T47D (cell line): ENCODE measurements around the gene SAMD4B.
"Not testable (repeated sequence)": the region's sequence is repeated elsewhere in the genome, so short reads cannot be mapped to it uniquely, and the experiment has no call there.

Source experiments
- DNase-seq, 2 experiments: peaks; one replicate each; pipeline versions ENCODE4 v3.0.0 to v3.0.0-alpha.2; 2011 to 2012; ENCODE audit warnings: low read depth in 1 of 2, low spot score in 1 of 2
- JUND ChIP-seq: IDR thresholded peaks from 2 replicates; pipeline ENCODE4 v1.6.1; 2012; ENCODE audit warnings: low read depth
- in situ Hi-C: cut with HindIII; loops from 2 replicates; pipeline ENCODE4 v1.10.0; 2016; ENCODE audit warnings: low sequenced_read_pairs, low pct_unique_long_range_greater_than_20kb

SAMD4B gene

DNA sequence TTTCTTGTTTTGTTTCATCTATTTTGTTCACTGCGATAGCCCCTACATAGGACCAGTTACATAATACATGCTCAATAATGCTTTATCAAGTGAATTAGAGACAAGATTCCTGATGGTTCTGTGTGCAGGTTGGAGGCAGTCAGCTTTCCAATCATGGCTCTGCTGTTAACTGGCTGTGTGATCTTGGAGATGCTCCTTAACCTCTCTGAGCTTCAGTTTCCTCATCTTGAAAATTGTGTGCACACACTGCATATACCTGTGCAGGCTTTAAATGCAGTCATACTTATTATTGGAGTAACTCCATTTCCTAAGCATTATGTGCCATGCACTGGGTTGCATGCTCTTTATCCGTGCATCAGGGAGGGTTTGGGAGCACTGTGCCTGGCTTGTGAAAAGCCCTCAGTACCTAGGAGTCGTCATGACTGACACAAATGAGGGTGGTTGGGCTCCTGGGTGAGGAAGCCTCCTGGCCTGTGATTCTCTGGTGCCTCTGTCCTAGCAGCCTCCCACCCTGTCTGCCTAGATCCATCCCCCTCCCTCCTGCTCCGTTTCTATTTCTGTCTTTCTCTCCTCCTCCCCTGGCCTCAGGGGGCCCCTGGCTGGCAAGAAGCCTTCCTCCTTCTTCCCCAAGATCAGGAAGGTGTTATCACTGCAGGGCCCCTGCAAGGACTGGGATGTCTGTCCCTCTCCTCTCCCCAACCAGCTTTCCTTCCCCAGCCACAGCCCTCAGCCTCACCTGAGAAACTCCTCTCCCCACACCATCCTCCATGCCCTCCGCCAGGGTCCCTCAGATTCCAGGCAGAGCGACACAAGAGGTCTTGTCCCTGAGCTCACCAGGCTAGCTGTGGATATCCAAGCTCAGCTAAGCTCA is 37.3 kb upstream of the SAMD4B start:
- in situ Hi-C loops, result no loop called here

DNA sequence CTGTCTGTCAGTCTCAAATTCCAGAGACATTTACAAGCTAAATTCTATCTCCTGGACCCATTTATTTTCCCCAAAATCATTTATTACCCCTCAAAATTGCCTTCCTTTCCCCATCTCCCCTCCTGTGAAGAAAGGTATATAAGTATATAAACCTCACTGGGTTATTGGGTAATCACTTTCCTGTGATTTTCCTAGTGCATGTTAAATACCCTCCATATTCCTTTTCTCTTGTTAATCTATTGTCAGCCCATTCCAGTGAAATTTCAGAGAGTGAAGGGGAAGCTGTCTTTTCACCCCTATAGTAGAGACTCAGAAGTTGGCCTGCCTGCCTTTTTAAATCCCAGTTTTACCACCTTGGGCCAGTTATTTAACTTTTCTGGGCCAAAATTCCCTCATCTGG is 36.1 kb upstream of the SAMD4B start:
- in situ Hi-C loops, result no loop called here
- TF ChIP-seq JUND, result no peak
- DNase-seq, result no peak

More for the DNA sequence above, 37.3 kb upstream of the SAMD4B start:
- no peak for TF ChIP-seq JUND
- no peak for DNase-seq

DNA sequence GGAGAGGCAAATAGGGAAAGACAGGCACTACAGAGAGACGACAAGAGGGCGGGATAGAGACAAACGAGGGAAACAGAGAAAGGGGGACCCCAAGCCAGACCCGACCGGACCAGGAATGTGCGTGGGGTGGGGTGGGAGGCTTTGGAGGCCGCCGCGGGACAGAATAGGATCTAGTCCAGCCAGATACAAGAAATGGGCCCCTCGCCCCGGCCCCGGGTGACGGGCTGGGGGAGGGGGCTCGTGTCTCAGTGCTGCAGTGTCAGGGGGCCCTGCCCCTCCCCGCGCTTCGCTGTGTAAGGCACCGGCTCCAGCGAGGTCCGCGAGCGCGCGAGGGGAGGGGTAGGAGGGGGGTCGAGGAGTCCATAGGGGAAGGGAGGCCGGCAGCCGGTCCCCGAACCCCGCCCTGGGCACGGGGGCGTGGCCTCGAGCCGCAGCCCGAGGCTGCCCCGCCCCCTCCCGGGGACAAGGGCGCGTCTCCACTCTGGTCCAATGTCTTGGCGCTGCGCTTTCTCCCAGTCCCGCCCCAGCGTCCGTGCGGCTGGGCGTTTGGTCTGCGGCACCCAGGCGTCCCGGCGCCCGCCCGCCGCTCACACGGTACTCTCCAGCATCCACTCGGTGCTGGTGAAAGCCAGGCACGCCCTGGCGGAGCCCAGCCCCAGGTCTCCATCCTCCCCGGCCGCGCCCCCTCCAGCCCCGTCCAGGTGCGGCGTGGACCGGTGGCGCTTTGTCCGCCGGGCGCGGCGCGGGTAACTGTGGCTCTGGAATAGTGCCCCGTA is 35.0 kb upstream of the SAMD4B start:
- no peak for TF ChIP-seq JUND
- no peak for DNase-seq
- in situ Hi-C loops, result no loop called here

GRCh38 chr19:39307822-39308530 is 34.2 kb upstream of the SAMD4B start:
- no peak for DNase-seq
- in situ Hi-C loops, result no loop called here

DNA sequence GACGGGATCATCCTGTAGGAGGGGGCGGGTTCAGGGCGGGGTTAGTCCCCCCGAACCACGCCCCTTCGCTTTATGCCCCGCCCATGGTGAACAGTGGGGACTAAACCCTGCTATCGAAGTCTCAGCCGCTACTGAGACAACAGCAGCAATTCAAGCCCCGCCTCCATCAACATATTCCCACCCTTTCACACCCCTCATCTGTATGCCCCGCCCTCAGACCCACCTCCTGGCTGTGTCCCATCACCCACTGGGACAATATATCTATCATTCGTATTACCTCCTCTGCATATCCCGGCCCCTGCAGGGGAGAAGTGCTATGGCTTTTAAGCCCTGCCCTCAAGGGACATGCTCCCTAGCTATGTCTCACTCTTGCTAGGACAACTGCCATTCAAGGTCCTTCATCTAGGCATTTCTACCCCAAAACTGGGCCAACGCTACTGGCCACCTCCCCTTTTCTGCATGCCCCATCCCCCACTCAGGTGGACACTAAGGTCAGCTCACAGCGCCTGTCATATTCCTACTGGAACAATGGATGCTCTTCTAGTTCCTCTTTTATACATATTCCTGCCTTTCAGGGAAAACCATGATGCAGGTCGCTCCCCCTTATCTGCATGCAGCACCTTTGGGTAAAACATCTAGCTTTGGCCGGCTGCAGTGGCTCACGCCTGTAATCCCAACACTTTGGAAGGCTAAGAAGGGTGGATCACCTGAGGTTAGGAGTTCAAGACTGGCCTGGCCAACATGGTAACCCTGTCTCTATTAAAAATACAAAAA is 33.5 kb upstream of the SAMD4B start:
- TF ChIP-seq JUND, result no peak
- in situ Hi-C loops, result no loop called here
- DNase-seq, result peak in 1 of 2 experiments; percentile 8

More at GRCh38 chr19:39307822-39308530, 34.2 kb upstream of the SAMD4B start:
- no peak for TF ChIP-seq JUND

- DNase-seq, in situ Hi-C loops: not testable (repeated sequence)
These were observed 32.9 kb upstream of the SAMD4B start for GRCh38 chr19:39309305-39309670.

DNA sequence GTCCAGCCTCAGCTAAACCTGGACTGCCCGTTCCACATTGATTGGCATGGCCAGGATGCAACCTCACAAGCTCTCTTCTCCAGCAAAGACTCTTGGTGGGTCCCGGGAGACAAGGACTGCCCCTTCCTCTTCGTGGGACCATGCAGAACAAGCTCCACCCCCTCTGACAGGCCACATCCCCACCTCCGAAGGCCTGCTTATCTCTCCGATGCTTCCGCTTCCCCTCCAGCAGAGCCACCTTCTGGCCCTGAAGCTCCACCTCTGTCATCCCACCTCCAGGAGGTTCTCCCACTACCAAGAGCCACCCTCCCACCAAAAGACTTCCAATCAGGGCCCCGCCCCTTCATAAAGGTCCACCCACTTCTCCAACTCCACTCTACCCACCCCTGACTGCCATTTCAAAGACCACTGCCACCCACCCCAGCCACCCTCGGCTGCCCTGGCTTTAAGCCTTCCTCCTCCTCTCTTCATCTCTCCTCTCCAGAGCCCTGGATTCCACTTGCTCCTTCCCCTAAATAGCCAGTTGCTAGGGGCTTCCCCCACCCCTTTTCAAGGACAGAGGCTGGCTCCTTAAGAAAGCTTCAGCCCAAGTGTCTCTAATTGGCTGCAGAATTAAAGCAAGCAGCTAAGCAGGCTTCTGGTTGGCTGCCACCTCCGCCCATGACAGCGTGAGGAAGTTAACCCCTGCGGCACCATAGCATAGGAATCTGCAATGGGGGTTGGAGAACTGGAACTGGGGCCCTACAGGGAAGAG is 31.5 kb upstream of the SAMD4B start:
- TF ChIP-seq JUND, result no peak
- DNase-seq, result peak in 1 of 2 experiments; percentile 28
- in situ Hi-C loops, result no loop called here

- no peak for TF ChIP-seq JUND
- no peak for DNase-seq
- in situ Hi-C loops, result no loop called here
These were observed 28.0 kb upstream of the SAMD4B start for GRCh38 chr19:39314016-39314728.

DNA sequence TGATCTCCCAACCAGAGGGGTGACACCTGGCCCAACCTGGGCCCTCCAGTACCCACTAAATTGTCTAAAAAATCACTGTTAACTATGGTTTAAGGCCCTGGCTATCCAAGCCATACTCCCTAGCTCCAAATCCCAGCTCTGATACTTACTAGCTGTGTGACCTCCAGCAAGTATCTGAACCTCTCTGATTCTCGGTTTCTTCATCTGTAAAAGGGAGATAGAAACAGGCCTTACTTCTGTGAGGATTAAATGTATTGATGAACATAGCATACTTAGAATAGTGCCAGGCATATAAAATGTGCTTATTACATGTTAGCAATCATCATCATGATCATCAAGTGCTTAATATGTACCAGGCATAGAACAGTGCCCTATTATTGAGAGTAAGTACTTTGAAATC is 26.3 kb upstream of the SAMD4B start:
- DNase-seq, result no peak
- TF ChIP-seq JUND, result no peak
- in situ Hi-C loops, result no loop called here

- no peak for DNase-seq
- in situ Hi-C loops, result no loop called here
- TF ChIP-seq JUND, result no peak
These were observed 25.4 kb upstream of the SAMD4B start for GRCh38 chr19:39316627-39317321.

DNA sequence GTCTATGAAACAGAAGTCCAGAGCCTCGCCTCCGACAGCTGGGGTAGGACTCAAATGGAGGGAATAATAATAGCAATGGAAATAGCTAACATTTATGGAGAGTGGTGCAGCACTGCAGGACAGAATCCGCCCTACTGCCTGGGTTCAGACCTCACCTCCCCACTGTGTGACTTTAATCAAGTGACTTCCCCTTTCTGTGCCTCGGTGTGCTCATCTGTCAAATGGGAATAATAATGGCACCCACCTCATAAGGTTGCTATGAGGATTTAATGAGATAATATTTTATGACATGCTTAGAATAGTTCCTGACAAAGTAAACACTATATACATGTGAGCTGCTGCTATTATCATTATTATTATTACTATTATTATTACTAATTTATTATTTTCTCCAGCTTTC is 24.7 kb upstream of the SAMD4B start:
- no peak for DNase-seq
- in situ Hi-C loops, result no loop called here
- TF ChIP-seq JUND, result no peak
